Measurements from ENCODE around the gene IQSEC1. TPM values are rescaled to one million over a fixed set of nuclear protein-coding genes. Genes with fewer than 3 reads are reported as not detected.

IQSEC1 gene
- total and polyA plus RNA-seq, 9 of the 15 experiments (the other 6 are each of a cell fraction or from before 2014, with no cell fraction given) = 0.56 to 39.0 (median 6.8) TPM

DNA sequence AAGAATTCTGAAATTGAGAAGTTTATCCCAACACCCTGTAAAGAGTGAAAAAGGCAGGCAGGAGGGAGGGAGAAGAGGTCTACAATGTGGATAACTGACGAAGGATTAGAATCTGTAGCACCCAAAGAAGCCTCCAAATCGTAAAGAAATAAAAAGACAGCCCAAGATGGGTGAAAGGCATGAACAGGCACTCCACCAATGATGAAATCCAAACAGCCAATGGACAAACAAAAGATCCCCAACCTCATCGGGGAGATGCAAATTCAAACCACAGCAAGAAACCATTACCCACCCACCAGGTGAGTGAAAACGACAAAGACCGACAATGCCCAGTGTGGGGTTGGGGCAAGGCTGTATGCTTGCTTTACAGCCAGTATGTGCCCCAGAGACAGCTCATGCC lies 85.6 kb downstream of the IQSEC1 start:
- peak; percentile 71 to 84 for TF ChIP-seq TRIM24 (IDR thresholded peaks at IDR 0.05)
- TF ChIP-seq ZNF583 (CRISPR knock-in tag; IDR thresholded peaks at IDR 0.05) = no peak
- no peak for TF ChIP-seq SMAD2 (IDR thresholded peaks at IDR 0.05; ENCODE audit: low read depth, low read length)
- no peak for TF ChIP-seq MAFG (tag; conservative IDR thresholded peaks at IDR 0.05)
- TF ChIP-seq E2F3 (CRISPR knock-in tag; IDR thresholded peaks at IDR 0.05) = no peak
- no peak for TF ChIP-seq RCOR1 (IDR thresholded peaks at IDR 0.05; ENCODE audit: borderline replicate concordance in 1 of 2, low read depth in 2 of 2, low read length in 2 of 2)
- TF ChIP-seq, protein P1, sequence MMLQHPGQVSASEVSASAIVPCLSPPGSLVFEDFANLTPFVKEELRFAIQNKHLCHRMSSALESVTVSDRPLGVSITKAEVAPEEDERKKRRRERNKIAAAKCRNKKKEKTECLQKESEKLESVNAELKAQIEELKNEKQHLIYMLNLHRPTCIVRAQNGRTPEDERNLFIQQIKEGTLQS (IDR thresholded peaks at IDR 0.05) = 0 out of 2 replicates have a peak, but pooled peaks have one; percentile 22
- TF ChIP-seq, protein P1 (CRISPR knock-in tag; conservative IDR thresholded peaks at IDR 0.05) = no peak
- peak in 1 of 2 experiments; percentile 99 for TF ChIP-seq AFF1 (IDR thresholded peaks at IDR 0.05; ENCODE audit: low read depth in 1 of 2, partially characterized antibody in 2 of 2)
- peak; percentile 41; the same call in 1 of the 2 replicates for TF ChIP-seq CEBPB (tag; IDR thresholded peaks at IDR 0.05)
- no peak for TF ChIP-seq RUNX1 (IDR thresholded peaks at IDR 0.05; ENCODE audit: low read depth)
- TF ChIP-seq ZBTB7A (IDR thresholded peaks at IDR 0.05; ENCODE audit: borderline replicate concordance, control insufficient read depth, low read depth, low read length) = no peak
- TF ChIP-seq, protein P2, sequence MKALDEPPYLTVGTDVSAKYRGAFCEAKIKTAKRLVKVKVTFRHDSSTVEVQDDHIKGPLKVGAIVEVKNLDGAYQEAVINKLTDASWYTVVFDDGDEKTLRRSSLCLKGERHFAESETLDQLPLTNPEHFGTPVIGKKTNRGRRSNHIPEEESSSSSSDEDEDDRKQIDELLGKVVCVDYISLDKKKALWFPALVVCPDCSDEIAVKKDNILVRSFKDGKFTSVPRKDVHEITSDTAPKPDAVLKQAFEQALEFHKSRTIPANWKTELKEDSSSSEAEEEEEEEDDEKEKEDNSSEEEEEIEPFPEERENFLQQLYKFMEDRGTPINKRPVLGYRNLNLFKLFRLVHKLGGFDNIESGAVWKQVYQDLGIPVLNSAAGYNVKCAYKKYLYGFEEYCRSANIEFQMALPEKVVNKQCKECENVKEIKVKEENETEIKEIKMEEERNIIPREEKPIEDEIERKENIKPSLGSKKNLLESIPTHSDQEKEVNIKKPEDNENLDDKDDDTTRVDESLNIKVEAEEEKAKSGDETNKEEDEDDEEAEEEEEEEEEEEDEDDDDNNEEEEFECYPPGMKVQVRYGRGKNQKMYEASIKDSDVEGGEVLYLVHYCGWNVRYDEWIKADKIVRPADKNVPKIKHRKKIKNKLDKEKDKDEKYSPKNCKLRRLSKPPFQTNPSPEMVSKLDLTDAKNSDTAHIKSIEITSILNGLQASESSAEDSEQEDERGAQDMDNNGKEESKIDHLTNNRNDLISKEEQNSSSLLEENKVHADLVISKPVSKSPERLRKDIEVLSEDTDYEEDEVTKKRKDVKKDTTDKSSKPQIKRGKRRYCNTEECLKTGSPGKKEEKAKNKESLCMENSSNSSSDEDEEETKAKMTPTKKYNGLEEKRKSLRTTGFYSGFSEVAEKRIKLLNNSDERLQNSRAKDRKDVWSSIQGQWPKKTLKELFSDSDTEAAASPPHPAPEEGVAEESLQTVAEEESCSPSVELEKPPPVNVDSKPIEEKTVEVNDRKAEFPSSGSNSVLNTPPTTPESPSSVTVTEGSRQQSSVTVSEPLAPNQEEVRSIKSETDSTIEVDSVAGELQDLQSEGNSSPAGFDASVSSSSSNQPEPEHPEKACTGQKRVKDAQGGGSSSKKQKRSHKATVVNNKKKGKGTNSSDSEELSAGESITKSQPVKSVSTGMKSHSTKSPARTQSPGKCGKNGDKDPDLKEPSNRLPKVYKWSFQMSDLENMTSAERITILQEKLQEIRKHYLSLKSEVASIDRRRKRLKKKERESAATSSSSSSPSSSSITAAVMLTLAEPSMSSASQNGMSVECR (CRISPR knock-in tag; IDR thresholded peaks at IDR 0.05) = no peak
- Histone ChIP-seq H3K27me3 (ENCODE audit: control insufficient read depth in 2 of 2, insufficient read depth in 2 of 2, low read length in 2 of 2) (no peaks in the 10 kb centered on the region), H4K20me1 (replicated peaks; ENCODE audit: control insufficient read depth, insufficient read depth, low read length) (no peaks in the 10 kb centered on the region), H3K4me1 (replicated peaks in 1 of 2; ENCODE audit: control insufficient read depth in 2 of 2, insufficient read depth in 2 of 2, low read length in 2 of 2) (peaks cover 15 to 52% of the 10 kb centered on the region in 2 experiments; a peak in 4 of 5 replicates), H3K27ac (ENCODE audit: extremely low read depth, low read depth, low read length) (no peak overlapping the region), H3K9me3 (replicated peaks; ENCODE audit: control insufficient read depth, insufficient read depth, low read depth, low read length) (no peaks in the 10 kb centered on the region), H3K36me3 (ENCODE audit: control insufficient read depth, insufficient read depth, low read length) (no peaks in the 10 kb centered on the region), H3K9me1 (ENCODE audit: control insufficient read depth, insufficient read depth, low read length) (peaks cover 2% of the 10 kb centered on the region), H3K4me3 (no peak overlapping the region), H3K9ac (ENCODE audit: insufficient read depth in 1 of 2, low read depth in 2 of 2, low read length in 2 of 2) (no peak overlapping the region), H2AFZ (ENCODE audit: low read depth, low read length) (no peak overlapping the region), H3K79me2 (ENCODE audit: control insufficient read depth, insufficient read depth, low read length) (peaks cover 15% of the 10 kb centered on the region; the same call in 2 of the 3 replicates), H3K4me2 (ENCODE audit: insufficient read depth, low read length) (no peak overlapping the region)
- in situ Hi-C loops (cut with MboI) (no loop called here), intact Hi-C loops (cut with micrococcal nuclease) (no loop called here)
- ATAC-seq (no peak), DNase-seq (ENCODE audit: extremely low read depth in 1 of 4, low spot score in 3 of 4) (no peak), FAIRE-seq (no peak)
- POLR2A ChIA-PET = interaction anchor here (0.8 to 1.4 kb wide), 2 partner anchors 17 to 22 kb away, joined by 4 to 5 read pairs; no protein-coding TSS in a partner anchor
- BruUV-seq (replicated peaks) = no TSS peak
- CTCF ChIA-PET (ENCODE audit: low intra/inter-chr PET ratio) = no interaction called here
- 70% methylated on average over 5 of the region's 5 CpGs for WGBS (ENCODE audit: insufficient coverage, low coverage, missing lambda C conversion rate)
